ENCODE results near the gene SAP30L.

The SAP30L gene

GRCh38 chr5:154481584-154482381, 36.0 kb downstream of the SAP30L start:
- no peak for DNase-seq

- DNase-seq: no peak
Measured at GRCh38 chr5:154482528-154483449, 37.0 kb downstream of the SAP30L start.

- DNase-seq: no peak
Measured at GRCh38 chr5:154483654-154484392, 38.0 kb downstream of the SAP30L start.

- no peak for DNase-seq
Measured at GRCh38 chr5:154484393-154485095, 38.7 kb downstream of the SAP30L start.

- no peak for DNase-seq
Measured at GRCh38 chr5:154485096-154485491, 39.3 kb downstream of the SAP30L start.

GRCh38 chr5:154485850-154486426, 40.1 kb downstream of the SAP30L start:
- DNase-seq: no peak

GRCh38 chr5:154486427-154486866, 40.6 kb downstream of the SAP30L start:
- DNase-seq: no peak

GRCh38 chr5:154487541-154487940, 41.7 kb downstream of the SAP30L start:
- DNase-seq: peak in 1 of 2 experiments; percentile 36

- DNase-seq: no peak
Measured at GRCh38 chr5:154491941-154492340, 46.1 kb downstream of the SAP30L start.

GRCh38 chr5:154493274-154493673, 47.5 kb downstream of the SAP30L start:
- DNase-seq: no peak

- DNase-seq: no peak
Measured at GRCh38 chr5:154494036-154494435, 48.2 kb downstream of the SAP30L start.

- DNase-seq: no peak
Measured at GRCh38 chr5:154498591-154498990, 52.8 kb downstream of the SAP30L start.

- no peak for DNase-seq
Measured at GRCh38 chr5:154498994-154499393, 53.2 kb downstream of the SAP30L start.

- no peak for DNase-seq
Measured at GRCh38 chr5:154501566-154501965, 55.8 kb downstream of the SAP30L start.

- no peak for DNase-seq
Measured at GRCh38 chr5:154502180-154502579, 56.4 kb downstream of the SAP30L start.

GRCh38 chr5:154503698-154504039, 57.9 kb downstream of the SAP30L start:
- no peak for DNase-seq

GRCh38 chr5:154505567-154505966, 59.8 kb downstream of the SAP30L start:
- no peak for DNase-seq

- no peak for DNase-seq
Measured at GRCh38 chr5:154506049-154506715, 60.4 kb downstream of the SAP30L start.

GRCh38 chr5:154506716-154507080, 60.9 kb downstream of the SAP30L start:
- no peak for DNase-seq

GRCh38 chr5:154508114-154508513, 62.3 kb downstream of the SAP30L start:
- no peak for DNase-seq

- DNase-seq: no peak
Measured at GRCh38 chr5:154509784-154510555, 64.2 kb downstream of the SAP30L start.
